GM19193 (cell line): Measurements from ENCODE around the gene ASPA.

Experiments
- POLR2A ChIP-seq: IDR thresholded peaks from 4 replicates; pipeline ENCODE4 v1.6.1; 2011; ENCODE audit not compliant: insufficient read depth, insufficient read length; ENCODE audit errors: extremely low read depth

Gene ASPA

DNA sequence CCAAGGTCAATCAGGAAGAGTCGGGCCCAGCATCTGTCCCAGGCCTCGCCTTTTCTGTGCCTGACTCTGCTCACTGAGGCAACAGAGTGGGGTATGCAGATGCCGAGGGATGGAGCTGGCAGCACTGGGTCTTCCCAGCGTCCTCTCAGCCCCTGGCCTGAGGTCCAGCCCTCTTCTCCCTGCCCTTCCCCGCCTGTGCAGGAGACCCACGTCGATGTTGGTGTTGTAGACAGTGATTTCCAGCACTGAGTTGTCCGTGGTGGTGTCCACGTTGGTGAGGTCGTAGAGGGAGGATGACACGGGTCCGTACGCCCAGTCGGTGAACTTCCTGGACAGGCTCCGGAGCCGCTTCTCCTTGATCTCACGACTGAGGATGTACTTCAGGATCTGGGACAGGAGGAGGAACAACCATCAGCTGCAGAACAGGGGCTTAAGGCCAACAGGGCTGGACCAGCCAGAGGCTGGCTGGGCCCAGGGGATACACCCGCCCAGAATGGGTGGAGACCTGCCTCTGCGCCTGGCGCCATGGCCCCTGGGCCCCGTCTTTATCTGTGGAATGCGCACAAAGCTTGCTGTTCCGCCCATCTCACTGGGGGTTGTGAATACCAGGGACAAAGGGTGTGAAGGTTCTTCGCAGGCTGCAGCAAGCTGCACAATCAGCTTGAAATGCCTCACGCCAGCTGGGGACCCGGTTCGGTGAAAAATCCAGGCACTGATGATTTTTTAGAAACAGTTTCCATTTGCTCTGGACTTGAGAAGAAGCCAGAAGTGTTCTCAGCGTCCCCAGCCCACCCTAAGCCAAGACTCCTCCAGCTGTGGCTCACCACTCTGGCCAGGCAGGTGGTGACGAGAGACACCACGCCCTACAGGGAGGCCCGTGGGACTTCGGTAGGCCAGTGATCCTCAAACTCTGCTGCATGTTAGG is 54.3 kb downstream of the ASPA start:
- TF ChIP-seq POLR2A = no peak

DNA sequence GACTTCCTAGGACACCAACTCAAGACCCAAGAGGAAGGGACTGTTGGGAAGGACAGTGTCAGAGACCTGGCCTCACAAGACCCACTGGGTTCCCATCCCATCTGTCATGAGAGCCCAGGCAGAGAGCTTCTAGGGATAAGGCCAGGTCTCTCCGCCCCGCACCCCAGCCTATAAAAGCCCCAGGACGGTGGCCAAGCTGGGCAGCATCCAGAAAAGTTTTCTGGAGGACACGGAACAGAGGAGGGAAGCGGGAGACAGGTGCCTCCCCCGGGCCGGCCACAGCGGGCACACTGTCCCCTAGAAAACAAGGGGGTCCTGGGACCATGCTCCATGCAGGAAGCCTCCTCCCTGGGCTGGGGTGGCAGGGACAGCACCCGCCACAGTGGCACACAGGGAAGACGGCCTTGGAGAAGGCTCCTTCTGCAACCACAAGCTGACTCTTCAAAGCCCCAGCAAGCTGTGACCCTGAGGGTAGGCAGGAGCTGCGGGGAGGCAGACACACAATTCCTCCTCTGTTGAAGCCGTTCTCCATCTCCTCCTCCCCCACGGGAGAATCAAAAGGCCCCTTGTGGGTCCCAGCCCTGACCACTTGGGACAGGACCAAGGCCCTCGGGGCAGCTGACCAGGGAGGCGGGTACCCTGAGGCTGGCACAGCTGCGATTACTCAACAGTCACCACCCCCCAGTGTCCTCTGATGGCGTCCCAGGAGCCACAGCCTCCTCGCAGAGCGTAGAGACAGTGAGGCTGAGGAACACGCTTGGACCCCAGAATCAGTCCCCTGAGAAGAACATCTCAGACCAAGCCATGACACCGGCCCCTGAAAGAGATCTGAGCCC is 55.7 kb downstream of the ASPA start:
- no peak for TF ChIP-seq POLR2A

GRCh38 chr17:3532106-3532858 is 56.5 kb downstream of the ASPA start:
- TF ChIP-seq POLR2A = no peak

GRCh38 chr17:3532859-3533142 is 57.0 kb downstream of the ASPA start:
- no peak for TF ChIP-seq POLR2A

- TF ChIP-seq POLR2A = no peak
Observed at GRCh38 chr17:3533752-3534151, 58.0 kb downstream of the ASPA start.

GRCh38 chr17:3534881-3535252 is 59.1 kb downstream of the ASPA start:
- no peak for TF ChIP-seq POLR2A

- no peak for TF ChIP-seq POLR2A
Observed at GRCh38 chr17:3535253-3535995, 59.6 kb downstream of the ASPA start.

- TF ChIP-seq POLR2A = no peak
Observed at GRCh38 chr17:3536716-3537115, 60.9 kb downstream of the ASPA start.

DNA sequence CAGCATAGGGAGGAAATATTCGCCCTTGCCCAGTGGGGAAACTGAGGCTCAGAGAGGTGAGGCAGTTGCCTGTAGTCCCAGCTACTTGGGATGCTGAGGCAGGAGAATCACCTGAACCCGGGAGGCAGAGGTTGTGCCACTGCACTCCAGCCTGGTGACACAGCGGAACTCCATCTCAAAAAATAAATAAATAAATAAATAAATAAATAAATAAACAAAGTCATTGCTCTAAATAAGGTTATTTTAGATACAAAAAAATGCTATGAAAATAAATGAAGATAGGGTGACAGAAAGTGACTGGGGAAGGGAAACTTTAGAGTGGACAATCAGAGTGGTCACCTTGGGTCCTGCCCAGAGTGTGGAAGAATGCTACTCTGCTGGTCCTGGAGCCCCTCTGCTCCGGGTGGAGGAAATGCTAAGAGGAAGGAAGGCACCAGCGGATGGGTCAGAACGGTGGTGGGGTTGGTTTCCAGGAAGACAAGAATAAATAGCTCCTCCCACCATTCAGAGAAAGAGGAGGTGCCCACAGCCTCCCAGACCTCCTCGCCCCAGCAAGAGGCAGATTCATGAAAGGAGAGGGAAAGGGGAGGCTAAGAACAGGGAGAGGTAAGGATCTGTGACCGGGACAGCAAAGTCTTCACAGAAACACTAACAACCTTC is 64.2 kb downstream of the ASPA start:
- TF ChIP-seq POLR2A = no peak

DNA sequence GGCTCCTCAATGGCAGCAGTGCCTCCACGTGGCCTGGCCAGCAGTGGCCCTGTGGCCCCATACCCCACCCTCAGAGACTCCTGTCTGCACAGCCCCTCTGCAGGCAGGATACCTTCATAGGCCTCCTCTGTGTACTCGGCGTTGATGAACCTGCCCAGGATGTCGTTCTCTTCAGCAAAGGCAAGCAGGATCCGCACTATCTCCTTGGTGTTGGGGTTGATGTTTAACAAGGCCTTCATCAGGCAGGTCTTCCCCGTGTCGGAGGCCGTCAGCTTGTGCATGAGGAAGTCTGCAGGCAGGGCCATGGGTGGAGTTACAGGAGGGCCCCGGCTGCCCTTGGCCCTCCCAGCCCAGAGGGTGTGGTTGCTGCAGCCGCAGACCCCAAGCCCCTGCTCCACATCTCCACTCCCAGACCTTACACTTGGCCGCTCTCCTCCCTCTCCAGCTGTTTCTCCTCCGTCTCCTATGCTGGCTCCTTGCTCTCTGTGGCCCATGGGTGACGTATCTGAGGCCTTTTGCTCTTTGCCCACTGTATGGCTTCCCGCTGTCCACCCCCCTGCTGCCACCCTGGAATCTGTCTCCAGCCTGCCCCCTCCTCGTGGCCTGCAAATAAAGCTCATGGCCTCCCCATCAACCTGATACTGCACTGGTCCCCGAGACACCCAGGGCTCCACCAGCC is 66.8 kb downstream of the ASPA start:
- TF ChIP-seq POLR2A = no peak

DNA sequence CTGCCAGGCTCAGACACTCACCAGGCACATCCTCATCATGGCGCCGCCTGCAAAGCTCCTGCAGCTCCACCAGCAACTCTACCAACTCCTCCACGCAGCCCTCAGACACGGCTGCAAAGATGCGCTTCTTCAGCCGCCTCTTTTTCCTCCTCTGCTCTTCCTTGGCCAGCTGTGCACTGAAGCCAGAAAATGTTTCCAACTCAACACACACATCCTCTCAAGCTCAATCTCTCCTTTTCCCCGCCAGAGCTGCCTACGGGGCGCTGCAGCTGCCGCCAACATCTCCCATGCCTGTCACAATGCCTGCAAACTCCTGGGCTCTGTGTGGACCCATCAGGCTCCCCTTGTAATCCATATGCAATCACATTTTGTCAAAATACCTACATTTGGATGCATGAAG is 67.7 kb downstream of the ASPA start:
- no peak for TF ChIP-seq POLR2A

- TF ChIP-seq POLR2A = no peak
Observed at GRCh38 chr17:3544365-3544764, 68.6 kb downstream of the ASPA start.

- no peak for TF ChIP-seq POLR2A
Observed at GRCh38 chr17:3545151-3545550, 69.4 kb downstream of the ASPA start.

- no peak for TF ChIP-seq POLR2A
Observed at GRCh38 chr17:3546521-3546920, 70.7 kb downstream of the ASPA start.
